NCI-H524 (cell line): Measurements from ENCODE around the gene SUMF1.
A peak's percentile ranks its signal among the peaks of the same experiment; 100 is the strongest.
"Not testable (repeated sequence)": the region's sequence is repeated elsewhere in the genome, so short reads cannot be mapped to it uniquely, and the experiment has no call there.

ENCODE experiments used
- DNase-seq, 2 experiments: peaks; one replicate each; lab custom pipeline; 2025; lab: John Stamatoyannopoulos, UW

Gene SUMF1

DNA sequence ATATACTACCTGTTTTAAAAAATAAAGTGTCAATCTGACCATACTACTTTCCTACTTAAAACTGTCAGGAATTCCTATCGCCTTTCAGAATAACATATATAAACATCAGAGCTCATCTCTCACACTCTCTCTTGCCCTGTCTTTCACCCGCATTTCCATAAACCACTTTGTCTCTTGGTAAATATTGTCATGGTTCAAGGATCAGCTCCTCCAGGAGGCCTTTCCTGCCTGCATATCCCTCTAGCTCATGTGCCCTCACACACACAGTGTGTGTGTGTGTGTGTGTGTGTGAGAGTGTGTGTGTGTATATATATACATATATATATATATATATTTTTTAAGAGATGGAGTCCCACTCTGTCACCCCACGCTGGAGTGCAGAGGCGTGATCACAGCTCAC lies 6.7 kb downstream of the SUMF1 start:
- DNase-seq: no peak

DNA sequence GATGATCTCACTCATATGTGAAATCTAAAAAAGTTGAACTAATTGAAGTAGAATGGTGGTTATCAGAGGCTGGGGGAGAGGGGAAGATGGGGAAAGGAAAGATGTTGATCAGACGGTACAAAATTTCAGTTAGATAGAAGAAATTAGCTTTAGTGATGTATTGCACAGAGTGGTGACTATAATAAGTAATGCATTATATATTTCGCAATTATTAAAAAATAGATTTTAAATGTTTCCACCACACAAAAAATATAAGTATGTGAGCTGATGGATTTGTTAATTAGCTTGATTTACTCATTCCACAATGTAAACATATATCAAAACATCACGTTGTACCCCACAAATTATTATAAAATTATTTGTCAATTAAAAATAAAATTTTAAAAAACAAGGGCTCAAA lies 8.1 kb downstream of the SUMF1 start:
- no peak for DNase-seq

DNA sequence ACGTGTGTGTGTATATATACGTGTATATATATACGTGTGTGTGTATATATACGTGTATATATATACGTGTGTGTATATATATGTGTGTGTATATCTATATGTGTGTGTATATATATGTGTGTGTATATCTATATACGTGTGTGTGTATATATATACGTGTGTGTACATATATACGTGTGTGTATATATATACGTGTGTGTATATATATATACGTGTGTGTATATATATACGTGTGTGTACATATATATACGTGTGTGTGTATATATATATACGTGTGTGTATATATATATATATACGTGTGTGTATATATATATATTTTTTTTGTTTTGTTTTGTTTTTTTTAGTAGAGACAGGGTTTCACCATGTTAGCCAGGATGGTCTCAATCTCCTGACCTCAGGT lies 10.3 kb downstream of the SUMF1 start:
- not testable (repeated sequence) for DNase-seq

DNA sequence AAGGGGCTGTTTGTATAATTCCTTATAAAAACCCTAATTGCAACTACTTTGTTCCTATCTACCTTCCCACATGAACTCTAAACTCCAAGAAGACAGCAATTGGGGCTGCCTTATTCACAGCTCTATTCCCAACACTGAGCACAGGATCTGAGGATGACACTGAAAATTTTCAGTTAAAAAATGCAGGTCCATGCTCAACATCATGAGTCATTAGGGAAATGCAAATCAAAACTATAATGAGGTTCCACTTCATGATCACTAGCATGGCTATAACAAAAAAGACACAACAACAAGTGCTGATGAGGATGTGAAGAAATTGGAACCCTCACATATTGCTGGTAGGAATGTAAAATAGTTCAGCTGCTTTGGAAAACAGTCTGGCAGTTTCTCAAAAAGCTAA lies 12.9 kb downstream of the SUMF1 start:
- DNase-seq: no peak

DNA sequence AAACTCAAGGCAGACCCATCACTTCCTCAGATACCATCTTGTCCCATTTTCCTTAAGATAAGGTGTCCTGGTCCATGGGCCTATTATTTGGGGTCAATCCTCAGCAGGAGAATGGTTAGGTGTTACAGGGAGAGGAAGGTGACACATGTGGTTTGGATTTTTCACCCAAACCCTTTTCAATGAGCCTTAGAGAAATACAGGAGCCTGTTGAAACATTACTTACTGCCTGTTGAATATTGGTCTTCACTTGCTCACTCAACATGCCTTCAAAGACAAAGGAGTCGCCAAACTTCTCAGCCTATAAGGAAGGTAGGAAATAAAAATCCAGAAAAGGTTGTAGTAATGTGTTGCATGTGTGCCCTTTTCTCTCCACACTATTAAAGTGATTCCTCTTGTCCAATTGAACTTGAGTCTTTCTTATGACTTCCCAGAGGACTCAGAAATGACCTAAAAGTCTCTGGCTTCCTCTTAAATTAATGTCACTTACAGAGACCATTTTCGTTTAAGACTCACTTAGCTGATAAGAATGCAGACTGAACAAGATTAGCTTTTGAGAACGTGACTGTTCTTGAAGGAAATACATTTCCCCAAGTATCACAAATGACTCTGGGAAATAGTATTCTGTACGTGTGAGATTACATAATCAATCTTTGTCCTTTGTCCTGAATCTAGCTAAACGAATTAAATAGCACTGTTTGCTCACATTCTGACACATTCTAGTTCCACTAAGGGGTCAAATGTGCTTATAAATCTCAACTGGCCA lies 17.8 kb downstream of the SUMF1 start:
- DNase-seq: no peak

DNA sequence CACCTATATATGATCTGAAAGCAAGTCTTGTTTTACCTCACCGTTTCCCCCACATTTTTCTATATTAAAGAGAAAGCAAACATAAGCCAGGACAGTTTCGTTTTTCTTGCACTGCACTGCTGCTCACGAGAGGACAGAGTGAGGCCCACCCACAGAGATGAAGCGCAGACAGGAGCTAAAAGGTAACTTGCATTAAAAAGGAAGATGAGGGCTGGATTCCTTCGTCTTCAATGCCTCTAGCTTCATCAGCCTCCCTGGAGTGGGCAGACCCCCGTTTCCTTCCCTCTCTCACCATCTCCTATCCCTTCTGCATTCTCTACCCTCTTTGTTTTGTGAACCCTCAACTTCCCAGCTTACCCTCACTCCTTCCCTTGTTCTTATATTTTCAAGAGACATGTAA lies 18.9 kb downstream of the SUMF1 start:
- DNase-seq: no peak

DNA sequence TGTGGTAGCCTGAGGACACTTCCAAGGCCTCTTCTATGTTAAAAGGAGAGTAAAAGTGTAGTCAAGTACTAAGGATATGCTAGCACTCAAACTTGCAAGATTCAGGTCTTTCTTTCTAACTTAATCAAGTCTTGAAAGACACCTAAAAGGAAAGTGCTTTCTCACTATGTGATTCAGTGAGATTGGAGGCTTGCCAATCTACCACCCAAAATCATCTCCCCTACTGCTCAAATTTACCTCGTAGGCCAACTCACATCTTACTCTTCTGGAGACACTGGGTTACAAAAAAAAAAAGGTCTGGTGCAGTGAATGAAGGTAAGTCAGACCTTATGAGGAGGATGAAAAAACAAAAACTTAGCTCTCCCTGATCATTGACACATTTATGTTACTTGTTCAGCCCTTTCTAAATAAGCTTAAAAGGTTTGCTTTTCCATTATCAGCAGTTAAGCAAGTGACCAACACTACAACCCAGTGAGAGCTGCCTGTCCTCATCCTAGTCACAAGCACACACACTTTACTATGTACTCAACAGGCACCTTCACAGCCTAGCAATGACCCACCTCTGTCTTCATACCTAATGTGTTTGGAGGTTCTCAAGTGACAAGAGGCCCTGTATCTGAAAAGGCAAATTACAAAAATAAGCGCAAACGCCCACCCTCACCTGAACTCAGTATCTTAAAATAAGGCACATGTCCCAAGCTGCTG lies 19.6 kb downstream of the SUMF1 start:
- no peak for DNase-seq

DNA sequence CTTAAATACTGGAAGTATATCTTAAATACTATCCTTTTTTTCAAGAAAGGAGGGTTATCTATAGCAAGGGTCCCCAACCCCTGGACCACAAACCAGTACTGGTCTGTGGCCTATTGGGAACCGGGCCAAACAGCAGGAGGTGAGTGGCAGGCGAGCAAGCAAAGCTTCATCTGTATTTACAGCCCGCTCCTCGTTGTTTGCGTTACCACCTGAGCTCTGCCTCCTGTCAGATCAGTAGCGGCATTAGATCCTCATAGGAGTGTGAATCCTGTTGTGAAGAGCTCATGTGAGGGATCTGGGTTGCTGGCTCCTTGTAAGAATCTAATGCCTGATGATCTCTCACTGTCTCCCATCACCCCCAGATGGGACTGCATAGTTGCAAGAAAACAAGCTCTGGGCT lies 26.1 kb downstream of the SUMF1 start:
- DNase-seq: no peak

DNA sequence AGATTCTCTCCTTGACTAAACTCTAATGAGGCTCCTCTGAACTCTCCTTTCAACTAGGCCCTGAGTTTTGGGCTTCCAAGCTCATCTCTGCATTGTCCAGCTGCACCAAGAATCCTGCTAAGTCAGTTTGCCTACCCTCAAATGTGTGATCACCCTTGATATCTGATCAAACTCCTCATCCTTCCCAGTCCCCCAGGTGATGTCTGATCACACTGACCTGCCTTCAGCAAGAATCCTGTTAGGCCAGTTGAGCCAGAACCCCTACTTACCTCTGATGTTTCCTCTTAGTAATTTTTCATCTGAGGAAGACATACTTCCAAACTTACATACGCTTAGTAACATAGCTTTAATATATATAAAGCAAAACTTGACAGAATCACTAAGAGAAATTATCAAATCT lies 28.8 kb downstream of the SUMF1 start:
- no peak for DNase-seq

DNA sequence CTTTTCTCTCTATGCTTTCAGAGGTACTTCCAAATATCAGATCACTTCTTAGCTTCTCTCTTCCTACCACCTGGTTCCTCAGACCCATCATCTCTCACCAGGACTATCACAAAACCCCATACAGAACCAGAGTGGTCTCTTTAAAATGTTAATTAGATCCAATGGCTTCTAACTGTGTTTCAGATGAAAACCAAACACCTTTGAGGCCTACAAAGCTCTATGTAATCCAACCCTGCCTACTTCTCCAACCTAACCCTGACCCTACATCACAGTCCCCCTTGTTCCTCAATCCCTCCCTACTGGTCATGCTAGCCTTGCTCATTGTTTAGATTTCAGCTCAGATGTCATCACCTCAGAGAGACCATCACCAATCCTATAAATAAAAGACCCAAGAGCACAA lies 34.8 kb downstream of the SUMF1 start:
- no peak for DNase-seq

DNA sequence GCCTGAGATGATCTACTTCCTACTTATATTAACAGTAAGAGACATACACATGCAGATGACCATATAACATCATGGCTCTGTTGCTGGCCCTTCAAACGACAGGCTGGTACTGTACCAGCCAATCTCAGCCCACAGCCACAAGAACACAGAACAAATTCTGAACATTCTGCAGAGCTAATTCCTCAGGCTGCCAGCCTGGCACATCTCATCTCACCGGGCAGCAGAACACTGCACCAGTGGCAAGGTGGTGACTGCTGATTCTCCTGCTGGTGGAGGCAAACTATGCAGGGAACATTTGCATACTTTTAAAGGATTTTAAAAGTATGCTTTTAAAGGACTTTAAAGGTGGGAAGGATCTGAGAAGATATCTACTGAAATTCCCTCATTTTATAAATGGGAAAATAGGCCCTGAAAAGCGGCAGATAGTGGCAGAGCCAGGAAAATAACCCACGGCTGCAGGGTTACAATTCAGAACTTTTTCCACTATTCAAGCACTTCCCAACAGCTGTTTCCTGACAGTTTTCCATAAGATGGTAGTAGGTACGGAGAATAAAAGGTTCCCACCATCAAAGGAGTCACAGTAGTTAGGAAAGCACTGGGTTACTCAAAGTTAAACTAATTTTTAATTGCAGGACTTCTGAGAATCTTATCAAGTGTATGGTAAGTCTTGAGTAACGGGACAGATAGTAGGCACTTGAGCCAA lies 37.3 kb downstream of the SUMF1 start:
- DNase-seq: no peak

DNA sequence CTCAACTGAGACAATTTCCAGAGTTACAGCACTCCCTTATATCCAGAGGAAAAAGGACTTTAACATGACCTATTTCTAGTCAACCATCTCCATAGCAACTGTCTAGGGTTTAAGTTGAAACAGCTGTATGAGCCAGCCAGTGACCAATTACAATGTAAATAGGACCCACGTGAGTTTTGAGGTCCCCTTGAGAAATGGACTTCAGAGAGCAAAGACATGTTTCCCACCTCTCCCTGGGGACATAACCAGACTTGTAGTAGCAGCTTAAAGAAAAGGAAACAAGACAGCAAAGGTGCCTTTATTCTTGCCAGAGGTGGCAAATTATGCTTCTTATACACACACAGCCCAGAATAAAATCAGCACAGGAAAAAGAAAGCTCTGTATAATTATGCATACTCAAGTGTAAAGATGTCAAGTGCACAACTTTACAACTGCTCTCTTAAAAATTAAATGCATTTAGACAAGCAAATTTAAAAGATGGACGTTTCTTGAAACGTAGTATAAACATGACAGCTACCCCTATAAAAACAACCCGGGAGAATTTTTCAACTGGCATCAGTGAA lies 40.2 kb downstream of the SUMF1 start:
- DNase-seq: peak in 1 of 2 experiments; percentile 64

DNA sequence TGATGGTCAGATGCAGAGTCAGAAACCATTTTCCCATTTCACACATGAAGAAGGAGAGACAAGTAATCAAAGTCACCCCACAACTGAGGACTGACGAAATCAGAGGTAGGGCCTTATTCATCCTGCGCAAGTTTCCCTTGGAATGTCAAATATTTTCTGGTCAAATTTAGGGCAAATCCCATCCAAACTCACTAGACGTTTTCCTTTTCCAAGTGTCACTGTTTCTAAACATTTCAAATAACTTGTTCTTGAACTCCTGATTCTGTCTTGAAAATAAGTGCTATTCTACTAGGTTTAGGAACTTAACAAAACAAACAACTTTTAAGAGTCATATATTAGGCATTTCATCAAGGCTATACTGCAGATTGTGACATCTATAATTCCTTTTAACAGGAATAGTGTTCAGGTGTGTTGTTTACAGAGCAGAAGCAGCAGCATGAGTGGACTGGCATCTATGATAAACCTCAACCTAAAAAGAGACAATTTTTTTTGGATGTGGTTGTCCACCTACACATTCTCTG lies 40.7 kb downstream of the SUMF1 start:
- DNase-seq: no peak

DNA sequence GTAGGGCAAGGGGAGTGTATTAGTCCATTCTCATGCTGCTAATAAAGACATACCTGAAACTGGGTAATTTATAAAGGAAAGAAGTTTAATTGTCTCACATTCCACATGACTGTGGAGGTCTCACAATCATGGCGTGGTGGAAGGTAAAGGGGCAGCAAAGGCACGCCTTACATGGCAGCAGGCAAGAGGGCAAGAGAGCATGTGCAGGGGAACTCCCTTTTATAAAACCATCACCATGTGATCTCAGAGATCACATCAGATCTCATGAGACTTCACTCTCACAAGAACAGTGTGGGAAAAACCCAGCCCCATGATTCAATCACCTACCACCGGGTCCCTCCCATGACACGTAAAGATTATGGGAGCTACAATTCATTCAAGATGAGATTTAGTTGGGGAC lies 41.4 kb downstream of the SUMF1 start:
- DNase-seq: no peak

DNA sequence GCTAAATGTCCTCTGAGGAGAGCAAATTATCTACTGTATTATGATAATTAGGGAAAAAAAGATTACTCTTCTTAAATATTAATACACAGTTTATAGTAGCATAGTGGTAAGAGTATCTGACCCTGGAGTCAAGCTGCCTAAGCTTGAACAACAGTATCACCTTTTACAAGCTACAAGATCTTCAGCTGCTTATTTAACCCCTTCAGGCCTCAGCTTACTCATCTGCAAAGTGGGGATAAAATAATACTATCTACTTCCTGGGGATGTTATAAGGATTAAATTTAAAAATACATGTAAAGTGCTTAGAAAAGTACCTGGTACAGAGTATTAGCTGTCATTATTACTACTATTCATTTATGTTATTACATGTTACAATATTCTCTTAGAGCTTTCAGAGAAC lies 42.0 kb downstream of the SUMF1 start:
- DNase-seq: no peak

DNA sequence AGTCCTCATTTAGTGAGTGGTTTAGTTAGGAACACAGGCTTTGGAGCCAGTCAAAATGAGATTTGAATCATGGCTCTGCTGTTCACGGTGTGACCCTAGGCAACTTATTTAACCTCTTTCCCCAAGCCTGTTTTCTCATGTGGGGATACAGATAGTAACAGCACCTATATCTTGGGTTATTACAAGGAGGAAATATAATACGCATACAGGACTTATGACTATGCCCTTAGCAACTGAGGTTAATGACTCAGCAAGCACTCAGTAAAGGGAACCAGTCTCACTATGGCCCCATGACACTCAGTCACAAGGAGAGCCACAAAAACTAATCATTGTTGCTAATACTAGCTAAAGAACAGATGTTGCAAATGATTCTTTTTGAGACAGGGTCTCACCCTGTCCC lies 45.9 kb downstream of the SUMF1 start:
- no peak for DNase-seq

DNA sequence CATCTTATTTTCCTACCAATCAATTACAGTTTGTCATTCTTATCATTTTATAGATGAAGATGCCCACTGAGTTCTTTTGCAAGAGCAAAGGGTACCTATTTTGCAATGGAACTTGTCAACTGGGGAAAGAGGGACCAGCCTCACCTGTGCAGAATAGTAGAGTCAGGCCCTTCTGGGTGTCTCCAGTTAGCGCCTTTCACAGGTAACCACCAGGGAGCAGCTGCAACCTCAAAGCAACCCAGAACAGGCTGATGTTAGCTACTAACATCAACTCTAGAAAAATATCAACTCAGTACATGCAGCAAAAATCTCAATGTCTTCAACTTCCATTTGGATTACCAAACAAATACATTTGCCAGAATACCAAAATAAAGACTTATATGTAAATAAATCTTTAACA lies 47.1 kb downstream of the SUMF1 start:
- no peak for DNase-seq

DNA sequence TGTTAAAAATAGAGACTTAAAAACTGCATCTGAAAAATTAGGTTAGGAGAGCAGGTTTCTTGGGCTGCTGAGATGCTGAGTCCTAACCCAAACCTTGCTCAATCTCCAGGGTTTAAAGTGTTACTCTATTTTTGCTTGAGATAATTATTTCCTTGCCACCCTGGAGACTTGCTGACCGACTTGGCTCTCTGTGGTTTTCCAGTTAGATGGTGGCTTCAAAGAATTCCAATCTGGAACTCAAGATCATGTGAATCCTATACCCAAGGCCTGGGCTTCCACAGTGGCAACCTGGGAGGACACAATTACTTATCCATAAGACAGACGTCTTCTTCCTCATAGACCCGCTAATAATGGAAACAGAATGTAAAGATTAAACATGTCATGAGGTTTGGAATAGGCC lies 47.7 kb downstream of the SUMF1 start:
- no peak for DNase-seq

DNA sequence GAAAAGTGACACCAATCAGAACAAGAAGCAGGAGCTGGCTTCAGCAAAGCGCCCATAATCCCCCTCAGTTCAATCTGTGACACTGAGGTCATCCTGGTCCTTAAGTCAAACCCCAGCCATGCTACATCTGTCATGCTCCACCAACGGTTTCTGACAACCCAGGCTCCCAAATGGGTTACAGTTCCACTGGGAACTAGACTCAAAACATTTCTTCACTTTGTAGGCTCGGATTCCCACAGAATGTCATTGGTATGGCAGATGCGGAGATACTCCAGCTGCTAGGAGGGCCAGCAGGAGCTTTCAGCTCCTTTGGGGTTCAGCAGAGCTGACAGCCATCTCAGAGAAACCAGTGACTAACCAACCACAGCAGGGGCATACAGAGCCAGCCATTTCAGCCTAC lies 48.9 kb downstream of the SUMF1 start:
- DNase-seq: peak in 1 of 2 experiments; percentile 45

DNA sequence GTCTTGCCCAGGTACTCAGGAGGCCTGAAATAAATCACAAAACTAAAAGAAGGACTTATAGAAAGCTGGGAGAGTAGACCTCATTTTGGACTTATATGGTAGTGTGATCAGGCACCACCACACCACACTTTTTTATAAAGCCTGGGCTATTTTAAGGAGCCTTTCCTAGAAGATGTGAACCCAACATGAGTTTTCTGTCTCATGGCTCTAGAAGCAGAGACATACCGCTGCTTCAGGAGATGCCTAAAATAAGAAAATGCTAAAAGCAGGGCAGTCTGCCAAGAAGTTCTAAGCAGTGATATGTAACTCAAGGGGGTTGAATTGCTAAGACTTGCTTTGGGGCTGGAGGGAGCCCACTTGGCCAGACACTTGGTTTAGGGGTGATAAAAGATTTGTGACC lies 49.6 kb downstream of the SUMF1 start:
- DNase-seq: no peak

DNA sequence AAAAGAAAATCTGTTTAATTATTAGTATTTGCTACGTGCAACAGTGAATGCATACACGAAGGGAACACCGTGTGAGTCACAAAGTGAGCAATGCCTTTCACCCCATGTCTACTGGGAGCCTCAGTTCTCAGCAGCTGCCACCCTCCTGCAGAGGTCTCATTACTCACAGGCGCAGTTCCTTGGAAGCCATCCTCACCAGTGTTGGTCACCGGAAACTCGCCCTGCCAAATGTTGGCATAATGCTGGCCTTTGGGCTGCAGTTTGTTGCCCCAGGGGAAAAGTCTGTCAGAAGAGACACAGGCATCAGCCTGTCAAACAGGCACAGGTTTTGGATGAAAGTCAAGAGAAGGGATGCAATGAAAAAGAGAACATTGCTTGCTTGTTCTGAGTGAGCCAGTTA lies 50.1 kb downstream of the SUMF1 start:
- no peak for DNase-seq

DNA sequence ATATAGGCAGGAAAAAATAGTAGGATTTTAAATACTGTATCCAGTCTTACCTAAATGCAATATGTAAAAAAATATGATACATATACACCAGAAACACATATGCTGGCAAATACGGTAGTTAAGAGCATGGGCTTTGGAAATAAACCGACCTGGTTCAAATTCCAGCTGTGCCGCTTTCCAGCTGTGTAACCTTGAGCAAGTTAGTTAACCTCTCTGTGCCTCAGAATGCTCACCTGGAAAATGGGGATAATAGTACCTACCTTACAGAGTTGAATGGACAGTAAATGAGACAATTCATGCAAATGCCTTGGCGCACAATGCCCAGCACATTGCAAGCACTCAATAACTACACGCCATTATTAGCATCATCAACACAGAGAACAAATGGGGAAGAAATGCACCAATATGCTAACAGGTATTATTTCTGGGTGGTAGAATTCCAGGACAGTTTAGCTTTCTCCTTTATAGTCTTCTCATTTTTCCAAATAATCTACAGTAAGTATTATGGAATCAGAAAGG lies 50.6 kb downstream of the SUMF1 start:
- DNase-seq: no peak
